SK-N-SH (cell line): Measurements from ENCODE around the gene NR1H2. TPM values are rescaled to one million over a fixed set of nuclear protein-coding genes. Genes with fewer than 3 reads are reported as not detected.

Experiments used
- CTCF ChIA-PET: fragments of 300-600, 350-600 bp; formaldehyde crosslinking; extraction: SDS; loops from one replicate; lab custom pipeline; 2021; lab: Yijun Ruan, JAX
- POLR2A ChIA-PET: fragments of 350-600 bp; sonication (Branson Sonifier 250); formaldehyde crosslinking; extraction: SDS; loops from one replicate; lab custom pipeline; 2020; ENCODE audit warnings: antibody characterized with exemption, inconsistent platforms; lab: Yijun Ruan, JAX
- DNase-seq: peaks from one replicate; pipeline ENCODE4 v3.0.0; 2012
- H2AFZ ChIP-seq: fragments of 200-600 bp; sonication (generic); 2 replicates; pipeline ENCODE4 v1.8.1; 2016; ENCODE audit warnings: antibody characterized with exemption, mild to moderate bottlenecking, low read depth
- H3F3A ChIP-seq: fragments of 200-600 bp; sonication (generic); replicated peaks from 2 replicates; pipeline ENCODE3; 2016; ENCODE audit warnings: antibody characterized with exemption, mild to moderate bottlenecking; ENCODE audit not compliant: insufficient read depth
- H3K27ac ChIP-seq, 2 experiments: fragments of 200-500 bp in 1 of 2; fragments of 200-600 bp in 1 of 2; sonication (Bioruptor generic) in 1 of 2; sonication (generic), shearing (Covaris generic) in 1 of 2; 2 replicates each; pipeline versions ENCODE4 v1.5.1 to v1.6.1; 2014 to 2016; ENCODE audit warnings: low read depth in 2 of 2, inconsistent platforms in 1 of 2, low read length in 1 of 2, mild to moderate bottlenecking in 1 of 2, mixed read lengths in 1 of 2
- H3K27me3 ChIP-seq: fragments of 200-600 bp; sonication (generic), shearing (Covaris generic); 2 replicates; pipeline ENCODE4 v1.6.1; 2016; ENCODE audit warnings: mixed run types; ENCODE audit not compliant: insufficient read depth
- H3K36me3 ChIP-seq, 2 experiments: fragments of 200-500 bp in 1 of 2; fragments of 200-600 bp in 1 of 2; sonication (Bioruptor generic) in 1 of 2; sonication (generic) in 1 of 2; replicated peaks in 1 of 2; 2 replicates each; pipeline versions ENCODE3 to v1.5.1; 2014 to 2016; ENCODE audit warnings: low read length in 1 of 2, mild to moderate bottlenecking in 1 of 2; ENCODE audit not compliant: insufficient read depth in 2 of 2, control insufficient read depth in 1 of 2
- H3K4me1 ChIP-seq, 2 experiments: fragments of 200-500 bp in 1 of 2; fragments of 200-600 bp in 1 of 2; sonication (Bioruptor generic) in 1 of 2; sonication (generic), shearing (Covaris generic) in 1 of 2; 2 replicates each; pipeline versions ENCODE4 v1.5.1 to v1.6.1; 2014 to 2016; ENCODE audit warnings: low read depth in 1 of 2, low read length in 1 of 2, mixed run types in 1 of 2; ENCODE audit not compliant: insufficient read depth in 2 of 2, control insufficient read depth in 1 of 2
- H3K4me2 ChIP-seq: fragments of 200-600 bp; sonication (generic), shearing (Covaris generic); 2 replicates; pipeline ENCODE4 v1.6.1; 2017; ENCODE audit warnings: mixed run types
- H3K4me3 ChIP-seq, 2 experiments: fragments of 200-500 bp in 1 of 2; fragments of 200-600 bp in 1 of 2; sonication (Bioruptor generic) in 1 of 2; sonication (generic), shearing (Covaris generic) in 1 of 2; 2 replicates each; pipeline versions ENCODE4 v1.5.1 to v1.8.1; 2014 to 2016; ENCODE audit warnings: low read depth in 2 of 2, inconsistent platforms in 1 of 2, low read length in 1 of 2, mild to moderate bottlenecking in 1 of 2, mixed read lengths in 1 of 2, moderate library complexity in 1 of 2
- H3K79me2 ChIP-seq: fragments of 200-600 bp; sonication (generic); 2 replicates; pipeline ENCODE4 v1.8.1; 2017; ENCODE audit warnings: mild to moderate bottlenecking; ENCODE audit not compliant: insufficient read depth
- H3K9ac ChIP-seq: fragments of 200-600 bp; sonication (generic); 2 replicates; pipeline ENCODE4 v1.6.1; 2017; ENCODE audit warnings: mixed run types
- H3K9me2 ChIP-seq: fragments of 200-600 bp; sonication (generic); 2 replicates; pipeline ENCODE4 v1.6.1; 2017; ENCODE audit warnings: mixed run types
- H3K9me3 ChIP-seq: fragments of 200-600 bp; sonication (generic); 2 replicates; pipeline ENCODE4 v1.6.1; 2017; ENCODE audit warnings: mixed run types, mild to moderate bottlenecking, moderate library complexity
- H4K20me1 ChIP-seq: fragments of 200-600 bp; sonication (generic); 2 replicates; pipeline ENCODE4 v1.6.1; 2017; ENCODE audit warnings: mild to moderate bottlenecking, mixed run types; ENCODE audit not compliant: insufficient read depth
- CHD2 ChIP-seq: fragments of 150-350 bp; IDR thresholded peaks from 2 replicates; pipeline ENCODE4 v1.6.1; 2018; ENCODE audit warnings: low read length; ENCODE audit not compliant: partially characterized antibody
- ELF1 ChIP-seq: IDR thresholded peaks from 2 replicates; pipeline ENCODE4 v1.4.0; 2012
- EP300 ChIP-seq, 2 experiments: IDR thresholded peaks; 2 replicates each; pipeline versions ENCODE4 v1.4.0 to v1.6.1; 2012; ENCODE audit warnings: borderline replicate concordance in 1 of 2, low read depth in 1 of 2, low read length in 1 of 2
- EZH2phosphoT487 ChIP-seq: fragments of 200-600 bp; sonication (generic); IDR thresholded peaks from 2 replicates; pipeline ENCODE4 v1.6.1; 2017; ENCODE audit warnings: low read depth, mixed run types, mild to moderate bottlenecking, antibody characterized with exemption, moderate library complexity, borderline replicate concordance
- FOSL2 ChIP-seq: IDR thresholded peaks from 2 replicates; pipeline ENCODE4 v1.4.0; 2012; ENCODE audit warnings: low read depth, mild to moderate bottlenecking, moderate library complexity, borderline replicate concordance
- FOXJ3 ChIP-seq: sonication (generic); formaldehyde crosslinking; IDR thresholded peaks from 2 replicates; pipeline ENCODE4 v1.5.1; 2020; ENCODE audit warnings: mild to moderate bottlenecking, missing genetic modification reagents
- FOXM1 ChIP-seq: IDR thresholded peaks from 2 replicates; pipeline ENCODE4 v1.4.0; 2012; ENCODE audit warnings: low read depth, mild to moderate bottlenecking
- GABPA ChIP-seq: IDR thresholded peaks from 2 replicates; pipeline ENCODE4 v1.4.0; 2012; ENCODE audit warnings: low read depth, mild to moderate bottlenecking
- JUND ChIP-seq: IDR thresholded peaks from 2 replicates; pipeline ENCODE4 v1.4.0; 2012
- MEF2A ChIP-seq: IDR thresholded peaks from 2 replicates; pipeline ENCODE4 v1.4.0; 2012; ENCODE audit warnings: low read depth, borderline replicate concordance
- MXI1 ChIP-seq: IDR thresholded peaks from 2 replicates; pipeline ENCODE4 v1.6.1; 2012; ENCODE audit warnings: mild to moderate bottlenecking, low read depth, low read length, improper control_type of control experiment
- NRF1 ChIP-seq: IDR thresholded peaks from 2 replicates; pipeline ENCODE4 v1.6.1; 2012; ENCODE audit warnings: low read depth, mild to moderate bottlenecking, low read length
- RAD21 ChIP-seq: IDR thresholded peaks from 2 replicates; pipeline ENCODE4 v1.6.1; 2012; ENCODE audit warnings: mild to moderate bottlenecking, low read length
- RCOR1 ChIP-seq: fragments of 150-350 bp; IDR thresholded peaks from 2 replicates; pipeline ENCODE4 v1.6.1; 2017; ENCODE audit warnings: antibody characterized with exemption, low read length
- SIN3A ChIP-seq: IDR thresholded peaks from 2 replicates; pipeline ENCODE4 v1.6.1; 2012; ENCODE audit warnings: low read depth, mild to moderate bottlenecking, low read length, moderate library complexity, borderline replicate concordance
- TAF1 ChIP-seq: IDR thresholded peaks from 2 replicates; pipeline ENCODE4 v1.6.1; 2012; ENCODE audit warnings: low read depth, mild to moderate bottlenecking, low read length, moderate library complexity, borderline replicate concordance
- TCF12 ChIP-seq: IDR thresholded peaks from 2 replicates; pipeline ENCODE4 v1.4.0; 2012
- TEAD4 ChIP-seq: IDR thresholded peaks from 2 replicates; pipeline ENCODE4 v1.4.0; 2012; ENCODE audit warnings: mild to moderate bottlenecking, borderline replicate concordance; ENCODE audit not compliant: insufficient read depth
- YY1 ChIP-seq: IDR thresholded peaks from 2 replicates; pipeline ENCODE4 v1.4.0; 2012; ENCODE audit warnings: low read depth, mild to moderate bottlenecking
- WGBS: methylation state at CpG from one replicate; pipeline ENCODE4 v1.1.6; 2017; ENCODE audit warnings: low lambda C conversion rate; 5-methylcytosine and 5-hydroxymethylcytosine counted together
- polyA plus RNA-seq, 3 experiments: library from polyadenylated mRNA; depleted of rRNA; stranded (reverse); fragments of >200 nt; gene quantifications; 2 replicates each; pipeline ENCODE4 v1.2.3, GENCODE V29; 2012
- TF ChIP-seq, protein P1 (sequence below): fragments of 150-350 bp; IDR thresholded peaks from 2 replicates; pipeline ENCODE4 v1.6.1; 2016; ENCODE audit warnings: mild to moderate bottlenecking, low read depth, low read length
- TF ChIP-seq, protein P2 (sequence below): IDR thresholded peaks from 2 replicates; pipeline ENCODE4 v1.4.0; 2012; ENCODE audit warnings: low read depth, borderline replicate concordance
- TF ChIP-seq, protein P3 (sequence below): IDR thresholded peaks from 2 replicates; pipeline ENCODE4 v1.6.1; 2012; ENCODE audit warnings: mild to moderate bottlenecking, low read depth, low read length, moderate library complexity

NR1H2 gene
- polyA plus RNA-seq, 1 of the 3 experiments (the other 2 are of a cell fraction) = 108 TPM

DNA sequence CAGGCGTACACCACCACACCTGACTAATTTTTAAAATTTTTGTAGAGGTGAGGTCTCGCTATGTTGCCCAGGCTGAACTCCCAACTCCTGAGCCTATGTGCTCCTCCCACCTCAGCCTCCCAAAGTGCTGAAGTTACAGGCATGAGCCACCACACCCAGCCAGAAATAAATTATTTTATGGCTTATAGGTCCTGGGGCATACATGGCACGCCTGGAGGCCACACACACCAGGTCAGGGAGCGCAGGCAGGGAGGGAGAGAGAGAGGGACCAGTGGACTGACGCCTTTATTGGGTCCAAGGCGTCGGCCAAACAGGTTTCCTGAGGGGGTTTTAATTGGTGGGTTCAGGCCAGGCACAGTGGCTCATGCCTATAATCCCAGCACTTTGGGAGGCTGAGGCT, 49.3 kb downstream of the NR1H2 start:
- Histone ChIP-seq H3K36me3 (no peaks in the 10 kb centered on the region), H2AFZ (no peak overlapping the region), H3K79me2 (no peaks in the 10 kb centered on the region), H4K20me1 (no peaks in the 10 kb centered on the region), H3F3A (no peaks in the 10 kb centered on the region), H3K4me2 (no peak overlapping the region), H3K9me2 (no peaks in the 10 kb centered on the region), H3K4me1 (no peaks in the 10 kb centered on the region), H3K4me3 (no peak overlapping the region), H3K27me3 (no peaks in the 10 kb centered on the region; the same call in 1 of the 2 replicates), H3K27ac (no peak overlapping the region), H3K9ac (no peak overlapping the region), H3K9me3 (no peaks in the 10 kb centered on the region)
- CTCF ChIA-PET = interaction anchor here (3.7 kb wide), 1 partner anchor 10 kb away, joined by 14 read pairs; no protein-coding TSS in a partner anchor
- no peak for DNase-seq
- WGBS = 77% methylated on average over 7 of the region's 7 CpGs
- TF ChIP-seq EP300 (IDR thresholded peaks at IDR 0.05; ENCODE audit: borderline replicate concordance in 1 of 2, low read depth in 1 of 2, low read length in 1 of 2) = no peak
- no peak for TF ChIP-seq GABPA
- TF ChIP-seq, protein P1, sequence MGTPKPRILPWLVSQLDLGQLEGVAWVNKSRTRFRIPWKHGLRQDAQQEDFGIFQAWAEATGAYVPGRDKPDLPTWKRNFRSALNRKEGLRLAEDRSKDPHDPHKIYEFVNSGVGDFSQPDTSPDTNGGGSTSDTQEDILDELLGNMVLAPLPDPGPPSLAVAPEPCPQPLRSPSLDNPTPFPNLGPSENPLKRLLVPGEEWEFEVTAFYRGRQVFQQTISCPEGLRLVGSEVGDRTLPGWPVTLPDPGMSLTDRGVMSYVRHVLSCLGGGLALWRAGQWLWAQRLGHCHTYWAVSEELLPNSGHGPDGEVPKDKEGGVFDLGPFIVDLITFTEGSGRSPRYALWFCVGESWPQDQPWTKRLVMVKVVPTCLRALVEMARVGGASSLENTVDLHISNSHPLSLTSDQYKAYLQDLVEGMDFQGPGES = no peak
- TF ChIP-seq MXI1 = no peak
- no peak for TF ChIP-seq RCOR1
- no peak for TF ChIP-seq TAF1
- TF ChIP-seq FOSL2 = no peak
- POLR2A ChIA-PET = no interaction called here

DNA sequence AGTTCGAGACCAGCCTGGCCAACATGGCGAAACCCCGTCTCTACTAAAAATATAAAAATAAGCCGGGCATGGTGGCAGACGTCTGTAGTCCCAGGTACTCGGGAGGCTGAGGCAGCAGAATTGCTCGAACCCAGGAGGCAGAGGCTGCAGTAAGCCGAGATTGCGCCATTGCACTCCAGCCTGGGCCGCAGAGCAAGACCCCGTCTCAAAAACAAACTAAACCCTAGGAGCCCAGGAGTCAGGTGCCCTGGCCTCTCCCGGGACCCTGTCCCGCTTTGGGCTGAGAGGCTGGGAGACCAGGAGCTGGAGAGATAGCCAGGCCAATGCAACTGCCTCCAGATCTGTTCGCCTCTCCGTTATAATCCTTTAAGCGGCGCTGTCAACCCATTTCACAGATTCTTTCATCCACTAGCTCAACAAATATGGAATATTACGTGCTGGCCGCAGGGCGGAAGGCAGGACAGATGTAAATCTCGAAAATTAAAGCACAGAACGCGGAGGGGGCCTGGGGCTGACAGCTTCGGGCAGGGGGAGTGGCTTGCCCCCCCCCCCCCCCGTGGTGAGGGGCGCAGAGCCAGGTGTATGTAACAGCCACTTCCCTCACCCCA, 51.2 kb downstream of the NR1H2 start:
- H3K27ac ChIP-seq = no peak overlapping the region
- CTCF ChIA-PET = interaction anchor here (1.2 to 3.7 kb wide), 4 partner anchors 12 to 58 kb away, joined by 3 to 14 read pairs (median 5); no protein-coding TSS in a partner anchor
- peaks cover 0 to 6% of the 10 kb centered on the region in 2 experiments; a peak in 1 of 4 replicates for H3K4me1 ChIP-seq
- DNase-seq = no peak
- TF ChIP-seq ELF1 = no peak
- no peak for TF ChIP-seq GABPA
- TF ChIP-seq NRF1 = no peak
- TF ChIP-seq, protein P2, sequence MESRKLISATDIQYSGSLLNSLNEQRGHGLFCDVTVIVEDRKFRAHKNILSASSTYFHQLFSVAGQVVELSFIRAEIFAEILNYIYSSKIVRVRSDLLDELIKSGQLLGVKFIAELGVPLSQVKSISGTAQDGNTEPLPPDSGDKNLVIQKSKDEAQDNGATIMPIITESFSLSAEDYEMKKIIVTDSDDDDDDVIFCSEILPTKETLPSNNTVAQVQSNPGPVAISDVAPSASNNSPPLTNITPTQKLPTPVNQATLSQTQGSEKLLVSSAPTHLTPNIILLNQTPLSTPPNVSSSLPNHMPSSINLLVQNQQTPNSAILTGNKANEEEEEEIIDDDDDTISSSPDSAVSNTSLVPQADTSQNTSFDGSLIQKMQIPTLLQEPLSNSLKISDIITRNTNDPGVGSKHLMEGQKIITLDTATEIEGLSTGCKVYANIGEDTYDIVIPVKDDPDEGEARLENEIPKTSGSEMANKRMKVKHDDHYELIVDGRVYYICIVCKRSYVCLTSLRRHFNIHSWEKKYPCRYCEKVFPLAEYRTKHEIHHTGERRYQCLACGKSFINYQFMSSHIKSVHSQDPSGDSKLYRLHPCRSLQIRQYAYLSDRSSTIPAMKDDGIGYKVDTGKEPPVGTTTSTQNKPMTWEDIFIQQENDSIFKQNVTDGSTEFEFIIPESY = no peak
- TF ChIP-seq FOXJ3 (CRISPR knock-in tag) = no peak
- TF ChIP-seq YY1 = no peak
- TF ChIP-seq TEAD4 = no peak
- TF ChIP-seq, protein P3, sequence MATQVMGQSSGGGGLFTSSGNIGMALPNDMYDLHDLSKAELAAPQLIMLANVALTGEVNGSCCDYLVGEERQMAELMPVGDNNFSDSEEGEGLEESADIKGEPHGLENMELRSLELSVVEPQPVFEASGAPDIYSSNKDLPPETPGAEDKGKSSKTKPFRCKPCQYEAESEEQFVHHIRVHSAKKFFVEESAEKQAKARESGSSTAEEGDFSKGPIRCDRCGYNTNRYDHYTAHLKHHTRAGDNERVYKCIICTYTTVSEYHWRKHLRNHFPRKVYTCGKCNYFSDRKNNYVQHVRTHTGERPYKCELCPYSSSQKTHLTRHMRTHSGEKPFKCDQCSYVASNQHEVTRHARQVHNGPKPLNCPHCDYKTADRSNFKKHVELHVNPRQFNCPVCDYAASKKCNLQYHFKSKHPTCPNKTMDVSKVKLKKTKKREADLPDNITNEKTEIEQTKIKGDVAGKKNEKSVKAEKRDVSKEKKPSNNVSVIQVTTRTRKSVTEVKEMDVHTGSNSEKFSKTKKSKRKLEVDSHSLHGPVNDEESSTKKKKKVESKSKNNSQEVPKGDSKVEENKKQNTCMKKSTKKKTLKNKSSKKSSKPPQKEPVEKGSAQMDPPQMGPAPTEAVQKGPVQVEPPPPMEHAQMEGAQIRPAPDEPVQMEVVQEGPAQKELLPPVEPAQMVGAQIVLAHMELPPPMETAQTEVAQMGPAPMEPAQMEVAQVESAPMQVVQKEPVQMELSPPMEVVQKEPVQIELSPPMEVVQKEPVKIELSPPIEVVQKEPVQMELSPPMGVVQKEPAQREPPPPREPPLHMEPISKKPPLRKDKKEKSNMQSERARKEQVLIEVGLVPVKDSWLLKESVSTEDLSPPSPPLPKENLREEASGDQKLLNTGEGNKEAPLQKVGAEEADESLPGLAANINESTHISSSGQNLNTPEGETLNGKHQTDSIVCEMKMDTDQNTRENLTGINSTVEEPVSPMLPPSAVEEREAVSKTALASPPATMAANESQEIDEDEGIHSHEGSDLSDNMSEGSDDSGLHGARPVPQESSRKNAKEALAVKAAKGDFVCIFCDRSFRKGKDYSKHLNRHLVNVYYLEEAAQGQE = no peak
- no peak for TF ChIP-seq FOXM1
- no peak for TF ChIP-seq SIN3A
- no peak for TF ChIP-seq EZH2phosphoT487
- no peak for TF ChIP-seq JUND
- no peak for TF ChIP-seq TCF12
- TF ChIP-seq MEF2A = no peak
- no peak for TF ChIP-seq RCOR1
- no peak for TF ChIP-seq MXI1
- TF ChIP-seq RAD21 = no peak
- TF ChIP-seq CHD2 = no peak
- TF ChIP-seq, all 33 proteins: peak for 0
- H3K9me2 ChIP-seq = no peaks in the 10 kb centered on the region
- no peaks in the 10 kb centered on the region for H3F3A ChIP-seq
- no peaks in the 10 kb centered on the region for H3K9me3 ChIP-seq
- no peak overlapping the region for H3K4me3 ChIP-seq
- peaks cover 4% of the 10 kb centered on the region for H3K27me3 ChIP-seq
- no peak overlapping the region for H3K9ac ChIP-seq
- no peaks in the 10 kb centered on the region for H3K36me3 ChIP-seq
- H2AFZ ChIP-seq = no peak overlapping the region
- WGBS = 71% methylated on average over 21 of the region's 26 CpGs
- POLR2A ChIA-PET = no interaction called here
- H4K20me1 ChIP-seq = no peaks in the 10 kb centered on the region
- no peaks in the 10 kb centered on the region for H3K79me2 ChIP-seq
- no peak overlapping the region for H3K4me2 ChIP-seq
